LNCAP (cell line): ENCODE data around the gene CSF1.

Experiments used
- CTCF ChIP-seq: fragments of 450-650 bp; IDR thresholded peaks from 2 replicates; pipeline ENCODE4 v1.5.1; 2017; ENCODE audit warnings: mild to moderate bottlenecking

Gene CSF1

DNA sequence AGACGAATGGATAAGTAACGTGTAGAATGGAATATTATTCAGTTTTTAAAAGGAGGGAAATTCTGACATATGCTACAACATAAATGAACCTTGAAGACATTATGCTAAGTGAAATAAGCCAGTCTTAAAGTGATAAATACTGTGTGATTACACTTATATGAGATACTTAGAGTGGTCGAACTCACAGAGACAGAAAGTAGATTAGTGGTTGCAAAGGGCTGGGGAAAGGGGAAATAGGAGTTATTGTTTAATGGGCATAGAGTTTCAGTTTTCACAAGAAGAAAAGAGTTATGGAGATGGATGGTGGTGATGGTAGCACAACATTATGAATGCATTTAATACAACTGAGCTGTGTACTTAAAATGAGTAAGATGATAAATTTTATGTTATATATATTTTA lies 59.3 kb downstream of the CSF1 start:
- no peak for TF ChIP-seq CTCF

- no peak for TF ChIP-seq CTCF
Observed at GRCh38 chr1:109971559-109971958, 60.9 kb downstream of the CSF1 start.

- TF ChIP-seq CTCF: no peak
Observed at GRCh38 chr1:109974191-109974590, 63.5 kb downstream of the CSF1 start.

GRCh38 chr1:109975718-109976117 lies 65.1 kb downstream of the CSF1 start:
- TF ChIP-seq CTCF: no peak

DNA sequence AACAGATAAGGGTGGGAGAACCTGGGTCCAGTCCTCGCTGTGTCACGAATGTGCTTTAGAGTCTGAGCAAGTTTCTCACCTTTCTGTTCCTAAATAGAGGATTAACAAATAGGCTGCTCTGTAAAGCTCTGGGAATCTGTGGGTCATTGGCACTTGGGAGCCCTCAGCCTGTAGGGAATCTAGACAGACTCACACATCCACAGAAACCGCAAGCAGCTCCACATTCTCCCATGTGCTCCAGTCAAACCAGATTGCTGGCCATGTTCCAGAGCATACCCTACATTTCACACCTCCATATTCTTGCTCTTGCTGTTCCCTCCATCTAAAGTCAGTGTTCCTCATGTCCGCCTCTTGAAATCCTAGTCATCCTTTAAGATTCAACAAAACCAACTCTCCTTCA lies 66.1 kb downstream of the CSF1 start:
- TF ChIP-seq CTCF: no peak

DNA sequence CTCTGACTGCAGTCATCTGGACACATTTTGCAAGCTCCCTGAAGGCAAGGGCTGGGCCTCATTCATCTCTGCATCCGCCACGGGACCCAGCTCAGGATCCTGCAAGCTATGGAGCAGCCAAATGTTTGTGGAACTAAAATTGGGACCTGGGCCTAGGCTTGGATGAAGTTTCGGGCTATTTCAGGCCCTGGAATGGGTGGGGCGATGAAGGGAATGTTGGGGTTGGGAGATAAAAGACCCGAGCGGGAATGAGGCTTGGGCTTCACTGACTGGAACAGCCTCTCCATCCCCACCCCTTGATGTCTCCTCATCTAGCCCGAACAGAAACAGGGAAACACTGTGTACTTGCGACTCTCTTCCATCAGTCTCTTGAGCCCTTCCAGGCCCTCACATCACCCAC lies 66.6 kb downstream of the CSF1 start:
- no peak for TF ChIP-seq CTCF

DNA sequence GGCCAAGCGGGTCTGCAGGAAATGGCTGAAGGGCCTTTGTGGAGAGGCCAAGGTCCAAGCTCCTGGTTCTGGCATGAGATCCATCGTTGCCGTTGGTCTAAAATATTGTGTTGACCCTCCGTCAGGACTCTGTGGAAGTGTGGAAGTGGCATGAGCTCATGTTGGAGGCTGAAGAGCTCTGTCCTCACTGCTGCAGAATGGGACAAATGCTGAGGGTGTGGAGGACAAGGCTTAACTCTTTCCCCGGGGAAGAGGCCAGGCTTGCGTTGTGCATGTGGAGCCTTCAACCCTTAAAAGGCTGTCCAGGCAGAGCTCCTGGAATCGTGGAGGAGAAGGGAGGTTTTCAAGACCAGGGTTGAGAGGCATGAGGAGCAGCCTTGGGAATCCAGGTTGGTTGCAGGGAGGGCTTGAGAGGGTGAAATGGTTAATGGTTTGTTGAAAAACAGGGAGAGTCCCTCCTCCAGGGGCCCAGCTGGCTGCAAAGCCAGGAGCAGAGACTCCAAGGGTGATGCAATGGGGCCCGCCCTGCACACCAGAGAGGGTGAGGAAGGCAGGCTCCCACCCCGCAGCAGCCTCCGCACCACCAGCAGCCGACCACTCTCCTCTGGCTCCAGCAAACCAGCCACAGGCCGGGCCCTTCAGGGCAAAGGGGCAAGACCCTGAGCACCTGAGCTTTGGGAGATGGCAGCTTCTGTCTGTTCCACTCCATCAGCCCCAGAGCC lies 67.2 kb downstream of the CSF1 start:
- TF ChIP-seq CTCF: no peak
